GM12878 (cell line): ENCODE results near the gene CYB5A. TPM values are rescaled to one million over a fixed set of nuclear protein-coding genes. Genes with fewer than 3 reads are reported as not detected.

Source experiments
- ATAC-seq: fragments of 200-7000 bp; cut with Tn5 transposase; 3 replicates; pipeline ENCODE4 v1.9.1; 2020; ENCODE audit warnings: mild to moderate bottlenecking, moderate library complexity
- BruUV-seq: library from RNA; stranded (reverse); fragments of 400-500 nt; replicated peaks from 2 replicates; lab custom pipeline; 2021; lab: Mats Ljungman, UMichigan
- CTCF ChIA-PET: fragments of 300-600 bp; sonication (Branson Sonifier 250); formaldehyde crosslinking; extraction: SDS; loops from one replicate; lab custom pipeline; 2021; ENCODE audit warnings: inconsistent platforms; lab: Yijun Ruan, JAX
- POLR2A ChIA-PET: fragments of 350-600 bp; formaldehyde crosslinking; extraction: SDS; loops from one replicate; lab custom pipeline; 2021; ENCODE audit warnings: inconsistent platforms; lab: Charles Lee
- RAD21 ChIA-PET: fragments of 300-600 bp; sonication (Branson Sonifier 250); formaldehyde crosslinking; loops from one replicate; lab custom pipeline; 2023; ENCODE audit warnings: antibody characterized with exemption; ENCODE audit not compliant: unreplicated experiment; lab: Charles Lee
- SMC1A ChIA-PET: fragments of 300-600 bp; sonication (Branson Sonifier 250); formaldehyde crosslinking; loops from one replicate; lab custom pipeline; 2023; ENCODE audit not compliant: unreplicated experiment, uncharacterized antibody; lab: Charles Lee
- DNase-seq: peaks from one replicate; pipeline ENCODE4 v3.0.0-alpha.2; 2011; ENCODE audit warnings: low read depth, low spot score
- FAIRE-seq: peaks from 3 replicates; lab custom pipeline; 2011; peaks lifted over from hg19 to GRCh38; lab: Jason Lieb, UNC
- H2AFZ ChIP-seq: 2 replicates; pipeline ENCODE4 v1.6.0; 2011; ENCODE audit warnings: low read depth, low read length, control low read depth; ENCODE audit not compliant: control insufficient read depth
- H3K27ac ChIP-seq: 2 replicates; pipeline ENCODE4 v1.5.1; 2011; ENCODE audit warnings: control low read depth; ENCODE audit not compliant: control insufficient read depth, insufficient read depth
- H3K27me3 ChIP-seq, 2 experiments: replicated peaks in 1 of 2; 2 replicates each; pipeline versions ENCODE4 v1.6.0 to v1.6.1; 2011; ENCODE audit warnings: low read length in 1 of 2; ENCODE audit not compliant: control insufficient read depth in 2 of 2, insufficient read depth in 2 of 2
- H3K36me3 ChIP-seq, 2 experiments: 2 replicates each; pipeline ENCODE4 v1.5.1; 2011; ENCODE audit warnings: low read length in 1 of 2; ENCODE audit not compliant: control insufficient read depth in 2 of 2, insufficient read depth in 2 of 2
- H3K4me1 ChIP-seq: 2 replicates; pipeline ENCODE4 v1.6.1; 2011; ENCODE audit warnings: mild to moderate bottlenecking, low read length, moderate library complexity, mixed read lengths; ENCODE audit not compliant: control insufficient read depth, insufficient read depth
- H3K4me2 ChIP-seq: 2 replicates; pipeline ENCODE4 v1.6.0; 2011; ENCODE audit warnings: control low read depth; ENCODE audit not compliant: control insufficient read depth, insufficient read depth
- H3K4me3 ChIP-seq: fragments of 200-600 bp; sonication (generic); 2 replicates; pipeline ENCODE4 v1.5.1; 2016
- H3K79me2 ChIP-seq: 2 replicates; pipeline ENCODE4 v1.6.0; 2011; ENCODE audit warnings: low read length; ENCODE audit not compliant: control insufficient read depth, insufficient read depth
- H3K9ac ChIP-seq: 2 replicates; pipeline ENCODE4 v1.8.0; 2011; ENCODE audit warnings: low read length, control low read depth, mixed read lengths; ENCODE audit not compliant: control insufficient read depth, insufficient read depth
- H3K9me3 ChIP-seq: replicated peaks from 3 replicates; pipeline ENCODE4 v1.5.1; 2011; ENCODE audit warnings: mild to moderate bottlenecking, low read length; ENCODE audit not compliant: control insufficient read depth, insufficient read depth
- H4K20me1 ChIP-seq: 2 replicates; pipeline ENCODE4 v1.6.0; 2011; ENCODE audit not compliant: control insufficient read depth, insufficient read depth
- CBFB ChIP-seq: IDR thresholded peaks from 2 replicates; pipeline ENCODE4 v1.6.1; 2016; ENCODE audit warnings: antibody characterized with exemption, low read depth
- E4F1 ChIP-seq: fragments of 450-650 bp; IDR thresholded peaks from 2 replicates; pipeline ENCODE4 v1.6.1; 2018; ENCODE audit warnings: borderline replicate concordance, mild to moderate bottlenecking; ENCODE audit not compliant: partially characterized antibody
- POLR2AphosphoS2 ChIP-seq: IDR thresholded peaks from 2 replicates; pipeline ENCODE4 v1.6.1; 2011; ENCODE audit warnings: low read depth, mild to moderate bottlenecking, low read length, improper control_type of control experiment, moderate library complexity
- USF1 ChIP-seq: IDR thresholded peaks from 2 replicates; pipeline ENCODE4 v1.6.1; 2011; ENCODE audit warnings: borderline replicate concordance, low read depth, mild to moderate bottlenecking, moderate library complexity, mixed read lengths, low read length; ENCODE audit not compliant: insufficient read depth; ENCODE audit errors: extremely low read length
- WGBS: methylation state at CpG from one replicate; pipeline ENCODE4 v1.1.6; 2016; ENCODE audit warnings: low lambda C conversion rate; ENCODE audit not compliant: insufficient replicate concordance, insufficient coverage; ENCODE audit errors: missing lambda C conversion rate; 5-methylcytosine and 5-hydroxymethylcytosine counted together
- in situ Hi-C: fragments of 300-500 bp; cut with MboI; formaldehyde crosslinking; loops from 9 replicates; pipeline ENCODE4 v1.14.3; 2018; ENCODE audit warnings: mixed read lengths
- intact Hi-C: fragments of 100-400 bp; cut with micrococcal nuclease; formaldehyde crosslinking; loops from one replicate; pipeline ENCODE4 v1.14.2; 2022; ENCODE audit not compliant: unreplicated experiment
- polyA plus RNA-seq, 11 experiments: library from polyadenylated mRNA; depleted of rRNA in 4 of 11; unstranded in 6 of 11; stranded (reverse) in 5 of 11; fragments of >200 nt; fragmentation: Nextera tagmentation in 4 of 11; fragmentation: Illumina TruSeq in 1 of 11; extraction: Ambion mirVana in 4 of 11; extraction: Trizol in 1 of 11; gene quantifications; 1 replicate in 1 of 11; 2 replicates in 10 of 11; pipeline versions ENCODE4 v1.2.1 to v1.2.3, GENCODE V29; 2011 to 2016; ENCODE audit warnings: inconsistent platforms in 2 of 11, missing spikeins in 2 of 11, low read depth in 1 of 11
- total RNA-seq, 4 experiments: library from RNA; depleted of rRNA in 3 of 4; stranded (reverse); fragments of >200 nt in 3 of 4; fragmentation: Illumina TruSeq in 1 of 4; extraction: Trizol in 1 of 4; gene quantifications; 2 replicates each; pipeline versions ENCODE4 v1.2.1 to v1.2.3, GENCODE V29; 2013 to 2021

Gene CYB5A
- total and polyA plus RNA-seq, 10 of the 15 experiments (the other 5 are each of a cell fraction or from before 2014, with no cell fraction given) = 60.2 to 129 (median 103) TPM

GRCh38 chr18:74225193-74225840 is 66.4 kb downstream of the CYB5A start:
- Histone ChIP-seq H4K20me1 (no peaks in the 10 kb centered on the region), H3K4me1 (no peaks in the 10 kb centered on the region), H3K4me3 (no peak overlapping the region), H3K79me2 (no peaks in the 10 kb centered on the region), H2AFZ (no peak overlapping the region), H3K27me3 (no peaks in the 10 kb centered on the region), H3K36me3 (no peaks in the 10 kb centered on the region), H3K9me3 (no peaks in the 10 kb centered on the region), H3K4me2 (no peak overlapping the region), H3K9ac (no peak overlapping the region), H3K27ac (no peak overlapping the region)
- in situ Hi-C loops (no loop called here), intact Hi-C loops (no loop called here)
- WGBS = 66% methylated on average over 5 of the region's 5 CpGs
- DNase-seq (no peak), ATAC-seq (no peak), FAIRE-seq (no peak)
- ChIA-PET POLR2A (no interaction called here), SMC1A (no interaction called here), CTCF (no interaction called here), RAD21 (no interaction called here)
- BruUV-seq = no TSS peak
- TF ChIP-seq POLR2AphosphoS2 (no peak), CBFB (no peak)

GRCh38 chr18:74222710-74223494 is 68.9 kb downstream of the CYB5A start:
- ChIA-PET POLR2A (no interaction called here), RAD21 (no interaction called here), SMC1A (no interaction called here), CTCF (no interaction called here)
- TF ChIP-seq USF1 (no peak), E4F1 (no peak)
- in situ Hi-C loops (no loop called here), intact Hi-C loops (no loop called here)
- Histone ChIP-seq H3K4me3 (no peak overlapping the region), H3K9ac (no peak overlapping the region), H3K9me3 (no peaks in the 10 kb centered on the region), H3K4me2 (no peak overlapping the region), H3K4me1 (no peaks in the 10 kb centered on the region), H2AFZ (no peak overlapping the region), H3K79me2 (no peaks in the 10 kb centered on the region), H3K36me3 (no peaks in the 10 kb centered on the region), H4K20me1 (no peaks in the 10 kb centered on the region), H3K27ac (no peak overlapping the region), H3K27me3 (no peaks in the 10 kb centered on the region)
- WGBS = 13% methylated on average over 7 of the region's 7 CpGs
- ATAC-seq (no peak), FAIRE-seq (no peak), DNase-seq (no peak)
- BruUV-seq = no TSS peak
